Measurements from ENCODE around the gene CKAP2L.

Gene CKAP2L

GRCh38 chr2:112765251-112765650 lies 842 bp upstream of the CKAP2L start:
- TF ChIP-seq CTCF (IDR thresholded peaks at IDR 0.05; ENCODE audit: control insufficient read depth, extremely low read depth, insufficient read depth) = no peak
- DNase-seq (ENCODE audit: low read depth) = no peak
- H3K4me3 ChIP-seq (ENCODE audit: low read depth, low read length) = peak overlapping the region; percentile 73

GRCh38 chr2:112762276-112762675 lies 2.1 kb downstream of the CKAP2L start:
- H3K4me3 ChIP-seq (ENCODE audit: low read depth, low read length) = no peak overlapping the region
- TF ChIP-seq CTCF (IDR thresholded peaks at IDR 0.05; ENCODE audit: control insufficient read depth, extremely low read depth, insufficient read depth) = no peak
- no peak for DNase-seq (ENCODE audit: low read depth)

- no peak for DNase-seq (ENCODE audit: low read depth)
- H3K4me3 ChIP-seq (ENCODE audit: low read depth, low read length) = no peak overlapping the region
- TF ChIP-seq CTCF (IDR thresholded peaks at IDR 0.05; ENCODE audit: control insufficient read depth, extremely low read depth, insufficient read depth) = no peak
Measured at GRCh38 chr2:112760149-112760548, 4.3 kb downstream of the CKAP2L start.

GRCh38 chr2:112758711-112759110 lies 5.7 kb downstream of the CKAP2L start:
- TF ChIP-seq CTCF (IDR thresholded peaks at IDR 0.05; ENCODE audit: control insufficient read depth, extremely low read depth, insufficient read depth) = no peak
- H3K4me3 ChIP-seq (ENCODE audit: low read depth, low read length) = no peak overlapping the region
- DNase-seq (ENCODE audit: low read depth) = no peak

- DNase-seq (ENCODE audit: low read depth) = no peak
- no peak overlapping the region for H3K4me3 ChIP-seq (ENCODE audit: low read depth, low read length)
- no peak for TF ChIP-seq CTCF (IDR thresholded peaks at IDR 0.05; ENCODE audit: control insufficient read depth, extremely low read depth, insufficient read depth)
Measured at GRCh38 chr2:112757265-112757664, 7.1 kb downstream of the CKAP2L start.

GRCh38 chr2:112756207-112756606 lies 8.2 kb downstream of the CKAP2L start:
- no peak for TF ChIP-seq CTCF (IDR thresholded peaks at IDR 0.05; ENCODE audit: control insufficient read depth, extremely low read depth, insufficient read depth)
- no peak overlapping the region for H3K4me3 ChIP-seq (ENCODE audit: low read depth, low read length)
- no peak for DNase-seq (ENCODE audit: low read depth)

GRCh38 chr2:112755444-112755843 lies 9.0 kb downstream of the CKAP2L start:
- no peak for DNase-seq (ENCODE audit: low read depth)
- no peak for TF ChIP-seq CTCF (IDR thresholded peaks at IDR 0.05; ENCODE audit: control insufficient read depth, extremely low read depth, insufficient read depth)
- H3K4me3 ChIP-seq (ENCODE audit: low read depth, low read length) = no peak overlapping the region

Data from LNCaP clone FGC (cell line).